DOHH2 (cell line): ENCODE measurements around the gene UBE2L5.
A peak's percentile ranks its signal among the peaks of the same experiment; 100 is the strongest.
"Not testable (repeated sequence)": the region's sequence is repeated elsewhere in the genome, so short reads cannot be mapped to it uniquely, and the experiment has no call there.

Experiments used
- H3F3A ChIP-seq: fragments of 200-600 bp; sonication (generic), shearing (Covaris generic); 2 replicates; pipeline ENCODE4 v1.6.0; 2016; ENCODE audit warnings: antibody characterized with exemption, mild to moderate bottlenecking; ENCODE audit not compliant: control insufficient read depth, insufficient read depth
- H3K27ac ChIP-seq: fragments of 200-600 bp; sonication (generic); 2 replicates; pipeline ENCODE4 v1.5.1; 2014; ENCODE audit warnings: low read depth, mild to moderate bottlenecking, low read length, moderate library complexity
- H3K27me3 ChIP-seq: fragments of 200-600 bp; sonication (generic); 2 replicates; pipeline ENCODE4 v1.6.1; 2014; ENCODE audit warnings: mild to moderate bottlenecking, low read length, mixed read lengths; ENCODE audit not compliant: control insufficient read depth
- H3K36me3 ChIP-seq: fragments of 200-600 bp; sonication (generic); 2 replicates; pipeline ENCODE4 v1.6.1; 2014; ENCODE audit warnings: mild to moderate bottlenecking, low read length, moderate library complexity, mixed read lengths; ENCODE audit not compliant: control insufficient read depth
- H3K4me1 ChIP-seq: fragments of 200-600 bp; sonication (generic); 2 replicates; pipeline ENCODE4 v1.6.1; 2014; ENCODE audit warnings: mild to moderate bottlenecking, low read length, mixed read lengths; ENCODE audit not compliant: control insufficient read depth
- H3K4me2 ChIP-seq: fragments of 200-600 bp; sonication (generic); 2 replicates; pipeline ENCODE4 v1.6.0; 2014; ENCODE audit warnings: mild to moderate bottlenecking, low read length, moderate library complexity
- H3K4me3 ChIP-seq: fragments of 200-600 bp; sonication (generic); 2 replicates; pipeline ENCODE4 v1.5.1; 2014; ENCODE audit warnings: mild to moderate bottlenecking, low read length, mixed read lengths
- H3K79me2 ChIP-seq: fragments of 200-600 bp; sonication (generic); 2 replicates; pipeline ENCODE4 v1.6.1; 2014; ENCODE audit warnings: mild to moderate bottlenecking, low read length, mixed read lengths; ENCODE audit not compliant: control insufficient read depth
- H3K9me2 ChIP-seq: fragments of 200-600 bp; sonication (generic); replicated peaks from 2 replicates; pipeline ENCODE4 v1.6.1; 2014; ENCODE audit warnings: mild to moderate bottlenecking, low read length, mixed read lengths; ENCODE audit not compliant: control insufficient read depth
- H3K9me3 ChIP-seq: fragments of 200-600 bp; sonication (generic); 2 replicates; pipeline ENCODE4 v1.6.1; 2014; ENCODE audit warnings: antibody characterized with exemption, low read length, mixed read lengths; ENCODE audit not compliant: control insufficient read depth, insufficient read depth
- H4K20me1 ChIP-seq: fragments of 200-600 bp; sonication (generic); 2 replicates; pipeline ENCODE4 v1.6.0; 2014; ENCODE audit warnings: low read depth, mild to moderate bottlenecking, antibody characterized with exemption, low read length, moderate library complexity; ENCODE audit not compliant: control insufficient read depth, insufficient read depth
- EZH2phosphoT487 ChIP-seq: fragments of 200-600 bp; sonication (generic); IDR thresholded peaks from 2 replicates; pipeline ENCODE4 v1.6.1; 2017; ENCODE audit warnings: borderline replicate concordance, mild to moderate bottlenecking, antibody characterized with exemption, low read length, moderate library complexity, mixed read lengths
- TF ChIP-seq, protein P1 (sequence below): fragments of 200-600 bp; sonication (generic); IDR thresholded peaks from one replicate; pipeline ENCODE4 v1.5.1; 2014; ENCODE audit warnings: antibody characterized with exemption, mild to moderate bottlenecking, low read depth, low read length; ENCODE audit not compliant: poor library complexity, severe bottlenecking

Gene UBE2L5

DNA sequence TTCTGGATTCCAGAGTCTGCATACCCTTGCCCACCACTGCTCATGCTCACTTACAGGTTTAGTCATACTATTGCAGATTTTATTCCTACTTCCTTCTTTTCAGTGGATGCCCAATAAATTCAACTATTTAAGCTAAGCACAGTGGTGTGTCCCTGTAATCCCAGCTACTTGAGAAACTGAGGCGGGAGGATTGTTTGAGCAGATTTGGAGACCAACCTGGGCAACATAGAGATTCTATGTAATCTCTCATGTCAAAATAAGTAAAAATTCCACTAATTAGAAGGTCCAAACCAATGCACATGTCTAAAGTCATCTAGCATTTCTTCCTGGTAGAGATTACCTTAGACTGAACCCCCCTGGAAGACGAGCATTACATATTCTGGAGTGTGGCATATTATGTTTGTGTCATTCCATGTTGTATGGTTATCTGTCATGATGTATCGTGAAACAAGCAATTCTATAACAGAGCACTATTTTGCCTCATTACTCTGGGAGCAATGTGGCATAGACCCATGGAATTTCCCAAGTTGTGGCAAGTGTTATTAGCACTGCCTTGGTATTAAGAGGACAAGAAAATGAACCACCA is 35.1 kb downstream of the UBE2L5 start:
- Histone ChIP-seq H3K27ac (peak overlapping the region; percentile 66), H3K36me3 (peaks cover 53% of the 10 kb centered on the region)
- no peak for TF ChIP-seq EZH2phosphoT487
- TF ChIP-seq, protein P1, sequence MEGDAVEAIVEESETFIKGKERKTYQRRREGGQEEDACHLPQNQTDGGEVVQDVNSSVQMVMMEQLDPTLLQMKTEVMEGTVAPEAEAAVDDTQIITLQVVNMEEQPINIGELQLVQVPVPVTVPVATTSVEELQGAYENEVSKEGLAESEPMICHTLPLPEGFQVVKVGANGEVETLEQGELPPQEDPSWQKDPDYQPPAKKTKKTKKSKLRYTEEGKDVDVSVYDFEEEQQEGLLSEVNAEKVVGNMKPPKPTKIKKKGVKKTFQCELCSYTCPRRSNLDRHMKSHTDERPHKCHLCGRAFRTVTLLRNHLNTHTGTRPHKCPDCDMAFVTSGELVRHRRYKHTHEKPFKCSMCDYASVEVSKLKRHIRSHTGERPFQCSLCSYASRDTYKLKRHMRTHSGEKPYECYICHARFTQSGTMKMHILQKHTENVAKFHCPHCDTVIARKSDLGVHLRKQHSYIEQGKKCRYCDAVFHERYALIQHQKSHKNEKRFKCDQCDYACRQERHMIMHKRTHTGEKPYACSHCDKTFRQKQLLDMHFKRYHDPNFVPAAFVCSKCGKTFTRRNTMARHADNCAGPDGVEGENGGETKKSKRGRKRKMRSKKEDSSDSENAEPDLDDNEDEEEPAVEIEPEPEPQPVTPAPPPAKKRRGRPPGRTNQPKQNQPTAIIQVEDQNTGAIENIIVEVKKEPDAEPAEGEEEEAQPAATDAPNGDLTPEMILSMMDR, result no peak

DNA sequence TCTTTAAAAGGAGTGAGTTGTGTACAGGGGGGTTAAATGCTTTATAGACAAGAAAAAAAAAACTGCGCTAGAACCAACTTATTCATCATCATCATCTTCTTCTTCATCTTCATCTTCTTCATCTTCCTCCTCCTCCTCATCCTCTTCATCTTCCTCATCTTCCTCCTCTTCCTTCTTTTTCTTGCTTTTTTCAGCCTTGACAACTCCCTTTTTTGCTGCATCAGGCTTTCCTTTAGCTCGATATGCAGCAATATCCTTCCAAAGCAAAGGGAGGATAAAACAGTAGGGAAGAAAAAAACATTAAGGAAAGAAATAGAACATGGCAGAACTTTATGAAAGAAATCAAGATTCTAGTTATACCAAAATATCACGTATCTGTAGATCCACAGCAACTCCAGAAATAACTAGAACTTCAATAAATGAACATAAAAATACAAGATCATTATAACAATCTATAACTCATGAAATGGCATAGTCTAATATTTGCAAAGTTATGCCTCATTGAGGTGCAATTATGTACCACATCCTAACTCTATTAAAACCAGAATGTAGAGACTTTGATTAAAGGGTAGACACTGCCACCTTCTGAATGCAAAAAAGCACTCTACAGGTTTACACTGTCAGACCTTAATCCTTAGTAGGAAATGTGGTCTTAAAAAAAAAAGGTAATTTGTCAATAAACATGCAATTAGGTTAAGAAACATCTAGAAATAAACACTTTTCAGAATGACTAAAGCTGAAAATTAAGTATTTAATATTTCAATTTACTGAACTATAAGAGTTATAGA is 39.2 kb downstream of the UBE2L5 start:
- H3K4me3 ChIP-seq, result peak overlapping the region; percentile 99; the same call in 1 of the 2 replicates
- H3K9me3 ChIP-seq, H3K9me2 ChIP-seq, H3K27me3 ChIP-seq: not testable (repeated sequence)
- TF ChIP-seq, protein P1, result peak; percentile 51
- peaks cover 69% of the 10 kb centered on the region for H3K36me3 ChIP-seq
- H3F3A ChIP-seq, result peaks cover 65% of the 10 kb centered on the region
- H3K4me1 ChIP-seq, result peaks cover 66% of the 10 kb centered on the region
- peak overlapping the region; percentile 99 for H3K4me2 ChIP-seq
- H4K20me1 ChIP-seq, result peaks cover 11% of the 10 kb centered on the region
- H3K79me2 ChIP-seq, result peaks cover 69% of the 10 kb centered on the region
- H3K27ac ChIP-seq, result peak overlapping the region; percentile 94

More for the DNA sequence above, 35.1 kb downstream of the UBE2L5 start:
- Histone ChIP-seq H3K79me2 (peaks cover 62% of the 10 kb centered on the region), H3K9me2 (no peaks in the 10 kb centered on the region), H3K4me1 (peaks cover 78% of the 10 kb centered on the region), H3K4me3 (no peak overlapping the region), H3F3A (peaks cover 79% of the 10 kb centered on the region), H4K20me1 (peaks cover 5% of the 10 kb centered on the region; the same call in 1 of the 2 replicates), H3K4me2 (peak overlapping the region; percentile 11), H3K27me3 (no peaks in the 10 kb centered on the region), H3K9me3 (no peaks in the 10 kb centered on the region)

DNA sequence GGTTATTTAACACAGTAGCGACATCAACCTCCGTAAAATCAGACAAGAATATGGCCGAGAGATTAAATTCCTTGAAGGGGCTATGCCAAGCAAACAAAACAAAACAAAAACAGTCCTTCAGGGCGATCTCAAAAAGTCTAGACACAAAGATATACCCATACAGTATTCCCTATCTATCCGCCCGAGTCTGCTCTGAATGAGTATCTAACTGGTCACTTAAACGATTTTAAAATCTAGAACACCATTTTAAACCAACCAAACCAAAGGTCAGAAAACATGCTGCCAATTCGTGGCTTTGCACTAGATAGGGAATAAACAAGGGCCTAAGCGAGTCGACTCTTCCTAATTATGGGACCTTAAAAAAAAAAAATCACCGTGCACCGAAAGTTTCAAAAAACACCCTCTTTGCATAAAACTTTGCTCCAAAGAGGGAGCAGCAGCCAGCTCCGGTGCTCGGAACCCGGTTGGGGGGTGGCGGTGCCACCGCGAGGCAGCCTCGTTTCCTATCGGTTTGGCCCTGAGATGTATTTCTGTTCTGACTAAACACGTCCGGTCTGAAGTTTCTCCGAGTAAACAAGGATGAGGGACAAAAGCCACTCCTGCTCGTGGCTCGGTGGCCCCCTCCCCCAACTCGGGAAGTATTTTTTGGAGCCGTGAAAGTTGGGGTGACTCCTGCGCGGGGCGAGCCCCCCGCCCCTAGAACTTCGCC is 41.6 kb downstream of the UBE2L5 start:
- H3K4me3 ChIP-seq, result peak overlapping the region; percentile 99
- peak overlapping the region; percentile 99 for H3K4me2 ChIP-seq
- H3K9me3 ChIP-seq, result no peaks in the 10 kb centered on the region
- H3F3A ChIP-seq, result peaks cover 47% of the 10 kb centered on the region
- H4K20me1 ChIP-seq, result peaks cover 11% of the 10 kb centered on the region
- TF ChIP-seq EZH2phosphoT487, result no peak
- TF ChIP-seq, protein P1, result peak; percentile 11
- H3K27ac ChIP-seq, result peak overlapping the region; percentile 94
- H3K4me1 ChIP-seq, result peaks cover 56% of the 10 kb centered on the region
- H3K9me2 ChIP-seq, result no peaks in the 10 kb centered on the region
- peaks cover 64% of the 10 kb centered on the region for H3K79me2 ChIP-seq
- H3K27me3 ChIP-seq, result no peaks in the 10 kb centered on the region
- H3K36me3 ChIP-seq, result peaks cover 47% of the 10 kb centered on the region
